Measurements from ENCODE around the gene STX8. TPM values are rescaled to one million over a fixed set of nuclear protein-coding genes. Genes with fewer than 3 reads are reported as not detected.

Gene STX8
- total RNA-seq, 4 donors from 2014 or later, result 38.8 to 102 (median 68.5) TPM

DNA sequence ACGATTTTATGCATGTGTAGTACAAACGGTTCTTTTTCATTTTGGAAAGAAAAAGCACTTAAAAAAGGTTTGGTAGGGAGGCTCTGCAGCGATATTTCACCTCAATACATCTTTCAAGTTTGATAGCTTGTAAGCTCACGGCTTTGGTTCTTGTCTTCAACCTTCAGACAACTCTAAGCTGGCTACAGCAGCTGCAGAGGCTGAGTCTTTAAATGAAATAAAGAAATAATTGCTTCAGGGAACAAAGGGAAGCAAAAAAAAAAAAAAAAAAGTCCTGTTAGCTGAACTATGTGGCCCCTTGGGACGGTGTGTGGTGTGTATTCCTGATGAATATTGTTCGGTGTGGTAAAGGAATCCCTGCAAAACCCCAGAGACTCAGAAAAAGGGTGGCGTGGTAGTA is 289.2 kb downstream of the STX8 start:
- Histone ChIP-seq H3K36me3 (no peaks in the 10 kb centered on the region), H3K4me1 (no peaks in the 10 kb centered on the region), H3K4me3 (no peak overlapping the region), H3K27ac (no peak overlapping the region), H3K27me3 (no peaks in the 10 kb centered on the region), H3K9me3 (no peaks in the 10 kb centered on the region)
- TF ChIP-seq, protein P1, sequence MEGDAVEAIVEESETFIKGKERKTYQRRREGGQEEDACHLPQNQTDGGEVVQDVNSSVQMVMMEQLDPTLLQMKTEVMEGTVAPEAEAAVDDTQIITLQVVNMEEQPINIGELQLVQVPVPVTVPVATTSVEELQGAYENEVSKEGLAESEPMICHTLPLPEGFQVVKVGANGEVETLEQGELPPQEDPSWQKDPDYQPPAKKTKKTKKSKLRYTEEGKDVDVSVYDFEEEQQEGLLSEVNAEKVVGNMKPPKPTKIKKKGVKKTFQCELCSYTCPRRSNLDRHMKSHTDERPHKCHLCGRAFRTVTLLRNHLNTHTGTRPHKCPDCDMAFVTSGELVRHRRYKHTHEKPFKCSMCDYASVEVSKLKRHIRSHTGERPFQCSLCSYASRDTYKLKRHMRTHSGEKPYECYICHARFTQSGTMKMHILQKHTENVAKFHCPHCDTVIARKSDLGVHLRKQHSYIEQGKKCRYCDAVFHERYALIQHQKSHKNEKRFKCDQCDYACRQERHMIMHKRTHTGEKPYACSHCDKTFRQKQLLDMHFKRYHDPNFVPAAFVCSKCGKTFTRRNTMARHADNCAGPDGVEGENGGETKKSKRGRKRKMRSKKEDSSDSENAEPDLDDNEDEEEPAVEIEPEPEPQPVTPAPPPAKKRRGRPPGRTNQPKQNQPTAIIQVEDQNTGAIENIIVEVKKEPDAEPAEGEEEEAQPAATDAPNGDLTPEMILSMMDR (IDR thresholded peaks at IDR 0.05), result no peak
- no peak for TF ChIP-seq POLR2A (IDR thresholded peaks at IDR 0.05)
- no peak for DNase-seq

DNA sequence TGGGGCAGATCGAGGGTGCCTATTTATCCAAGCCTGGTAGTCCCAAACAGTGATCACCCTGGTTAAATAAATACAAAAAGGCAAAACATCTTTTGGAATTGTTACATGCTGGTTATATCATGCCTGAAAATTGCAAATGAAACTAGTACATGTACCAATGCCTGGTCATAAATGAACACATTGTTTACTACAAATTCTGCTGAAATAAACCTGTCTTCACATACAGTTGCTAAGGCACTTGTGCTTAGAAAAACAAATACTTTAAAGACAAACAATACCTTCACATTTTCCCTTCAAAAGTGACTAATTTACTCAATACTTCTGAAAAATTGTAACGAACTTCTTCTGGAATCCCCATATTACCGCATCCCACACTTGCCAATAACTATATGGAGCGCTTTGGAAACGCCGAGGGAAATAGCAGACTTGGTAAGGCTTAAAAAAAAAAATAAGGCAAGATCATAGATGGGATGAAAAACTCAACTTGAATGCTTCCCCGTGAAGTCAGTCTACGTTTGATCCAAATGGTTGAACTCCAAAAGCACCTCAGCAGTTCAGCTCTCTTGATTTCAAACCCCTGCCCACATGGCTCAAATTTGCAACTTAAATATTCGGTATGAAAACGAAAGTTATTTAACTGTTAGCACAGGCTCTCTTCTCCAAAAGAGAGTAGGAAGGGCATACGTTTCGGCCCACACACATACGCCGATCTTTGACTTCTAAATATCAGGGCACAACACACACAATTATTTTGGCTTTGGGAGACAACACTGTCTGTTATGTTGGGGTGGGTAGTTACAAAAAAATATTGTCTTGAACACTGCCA is 289.8 kb downstream of the STX8 start:
- no peaks in the 10 kb centered on the region for H3K4me1 ChIP-seq
- H3K36me3 ChIP-seq, result no peaks in the 10 kb centered on the region
- H3K27me3 ChIP-seq, result no peaks in the 10 kb centered on the region
- DNase-seq, result no peak
- peak overlapping the region in 1 of 4 donors; percentile 14 for H3K27ac ChIP-seq
- no peak overlapping the region for H3K4me3 ChIP-seq
- TF ChIP-seq POLR2A (IDR thresholded peaks at IDR 0.05), result no peak
- TF ChIP-seq, protein P1 (IDR thresholded peaks at IDR 0.05), result no peak
- no peaks in the 10 kb centered on the region for H3K9me3 ChIP-seq

DNA sequence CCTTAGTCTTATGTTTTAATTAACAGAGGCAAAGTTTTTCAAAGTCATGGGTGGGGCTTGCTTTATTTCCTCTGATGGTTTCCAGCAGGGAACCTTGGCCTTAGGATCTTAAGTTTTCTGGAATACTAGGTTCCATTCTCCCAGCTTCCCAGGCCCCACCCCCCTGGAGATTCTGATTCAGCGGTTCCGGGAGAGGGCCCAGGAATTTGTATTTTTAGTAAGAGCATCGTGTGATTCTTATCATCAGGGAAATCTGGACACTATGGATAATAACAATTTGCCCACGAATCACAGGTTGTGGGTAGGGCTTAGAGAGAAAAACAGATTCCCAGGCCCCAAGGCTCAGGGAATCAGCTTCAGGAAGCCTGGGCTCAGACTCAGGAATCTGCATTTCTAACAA is 290.7 kb downstream of the STX8 start:
- Histone ChIP-seq H3K27me3 (no peaks in the 10 kb centered on the region), H3K4me1 (no peaks in the 10 kb centered on the region), H3K36me3 (no peaks in the 10 kb centered on the region), H3K9me3 (no peaks in the 10 kb centered on the region), H3K4me3 (no peak overlapping the region), H3K27ac (peak overlapping the region in 1 of 4 donors; percentile 14)
- DNase-seq, result no peak
- TF ChIP-seq, protein P1 (IDR thresholded peaks at IDR 0.05), result no peak
- no peak for TF ChIP-seq POLR2A (IDR thresholded peaks at IDR 0.05)

DNA sequence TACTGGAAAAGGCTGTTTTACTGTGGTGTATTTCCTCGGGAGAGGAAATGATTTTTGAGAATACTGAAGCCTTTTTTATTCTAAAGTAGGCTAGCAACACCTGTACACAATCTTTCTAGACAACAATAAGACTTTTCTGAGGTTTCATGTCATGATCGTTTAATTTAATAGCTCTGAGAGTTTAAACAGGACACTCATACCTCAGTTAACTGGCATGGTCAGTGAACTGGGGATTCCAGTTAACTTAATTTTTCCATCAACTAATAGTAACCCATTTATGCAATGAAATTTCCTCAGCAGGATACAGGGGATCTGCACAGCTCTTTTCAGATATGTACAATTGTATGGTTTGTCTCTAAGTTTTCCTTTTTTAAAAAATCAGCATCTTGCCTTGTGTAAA is 291.7 kb downstream of the STX8 start:
- Histone ChIP-seq H3K36me3 (no peaks in the 10 kb centered on the region), H3K27me3 (no peaks in the 10 kb centered on the region), H3K4me3 (no peak overlapping the region), H3K4me1 (no peaks in the 10 kb centered on the region), H3K27ac (no peak overlapping the region), H3K9me3 (no peaks in the 10 kb centered on the region)
- DNase-seq, result no peak
- TF ChIP-seq, protein P1 (IDR thresholded peaks at IDR 0.05), result no peak
- no peak for TF ChIP-seq POLR2A (IDR thresholded peaks at IDR 0.05)

DNA sequence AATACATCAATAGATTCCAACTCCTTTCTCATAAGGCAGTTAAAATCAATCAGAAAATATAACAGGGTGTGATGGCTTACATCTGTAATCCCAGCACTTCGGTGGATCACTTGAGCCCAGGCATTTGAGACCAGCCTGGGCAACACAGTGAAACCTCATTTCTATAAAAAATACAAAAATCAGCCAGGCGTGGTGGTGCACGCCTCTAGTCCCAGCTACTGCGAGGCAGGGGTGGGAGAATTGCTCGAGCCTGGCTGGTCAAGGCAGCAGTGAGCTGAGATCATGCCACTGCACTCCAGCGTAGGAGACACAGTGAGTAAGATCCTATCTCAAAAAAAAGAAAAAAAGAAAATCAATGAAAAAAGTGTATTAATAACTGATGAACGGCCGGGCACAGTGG is 295.7 kb downstream of the STX8 start:
- Histone ChIP-seq H3K27ac (no peak overlapping the region), H3K4me1 (no peaks in the 10 kb centered on the region), H3K9me3 (no peaks in the 10 kb centered on the region), H3K36me3 (no peaks in the 10 kb centered on the region), H3K4me3 (no peak overlapping the region), H3K27me3 (no peaks in the 10 kb centered on the region)
- no peak for DNase-seq
- TF ChIP-seq POLR2A (IDR thresholded peaks at IDR 0.05), result no peak
- TF ChIP-seq, protein P1 (IDR thresholded peaks at IDR 0.05), result no peak

All from Peyer's patch (tissue), 4 donors.